GM21390 (cell line): ENCODE results near the gene NEGR1.
A peak's percentile ranks its signal among the peaks of the same experiment; 100 is the strongest.

Experiments
- ATAC-seq: cut with Tn5 transposase; IDR thresholded peaks from one replicate; pipeline ENCODE4 v1.9.1; 2021; ENCODE audit not compliant: unreplicated experiment

The NEGR1 gene

DNA sequence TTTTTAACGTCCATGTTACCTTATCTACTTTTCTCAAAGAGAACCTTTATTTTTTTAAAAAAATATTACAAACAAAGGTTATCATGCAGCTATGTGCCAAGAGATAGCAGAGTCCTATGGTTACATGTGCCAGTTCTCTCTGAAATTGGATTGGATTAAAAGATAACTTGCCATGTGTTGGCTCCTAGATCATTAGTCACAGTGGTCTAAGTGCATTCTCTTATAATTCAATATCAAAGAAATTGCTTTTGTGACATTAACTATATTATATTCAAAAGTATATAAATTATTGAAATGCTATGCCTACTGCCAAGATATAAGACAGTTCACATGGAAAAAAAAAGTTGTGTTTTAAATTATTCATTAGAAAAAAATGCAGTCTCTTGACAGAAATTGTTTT, 494.2 kb downstream of the NEGR1 start:
- ATAC-seq: no peak

DNA sequence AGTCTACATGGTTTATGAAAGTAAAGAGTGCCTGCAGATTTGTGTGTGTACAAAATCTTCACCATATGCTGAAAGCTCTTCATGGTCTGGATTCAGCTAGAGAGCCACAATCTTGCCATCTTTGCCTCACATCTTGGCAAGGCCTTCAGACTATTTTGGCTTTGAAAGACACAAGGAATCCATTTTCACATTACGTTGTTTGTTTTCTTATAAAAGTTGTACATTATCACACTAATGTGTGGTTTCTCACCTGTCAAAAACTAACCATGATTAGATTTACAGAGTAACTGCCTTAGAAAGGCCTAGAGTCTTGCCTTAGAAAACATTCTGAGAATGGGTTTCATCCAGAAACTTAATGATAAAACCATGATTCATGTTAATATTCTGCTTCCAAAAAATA, 494.6 kb downstream of the NEGR1 start:
- ATAC-seq: no peak

DNA sequence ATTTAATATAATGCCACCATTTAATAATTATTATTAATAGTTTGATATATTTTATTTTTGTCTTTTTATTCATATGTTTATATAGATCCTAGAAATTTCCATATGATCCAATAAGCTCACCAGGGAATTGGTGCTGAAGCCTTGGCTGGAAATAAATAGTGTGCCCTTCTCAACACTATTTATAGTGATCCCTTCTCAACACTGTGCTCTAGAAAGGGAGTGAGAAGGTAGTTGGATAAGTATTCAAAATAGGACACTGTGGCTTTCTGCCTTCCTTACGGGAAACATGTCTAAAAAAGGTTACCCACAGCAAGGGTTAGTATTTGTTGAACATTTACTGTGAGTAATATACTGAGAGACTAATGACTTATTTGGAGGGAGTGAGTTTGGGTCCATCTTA, 496.1 kb downstream of the NEGR1 start:
- ATAC-seq: no peak

- no peak for ATAC-seq
Observed at GRCh38 chr1:71785450-71785849, 496.9 kb downstream of the NEGR1 start.

DNA sequence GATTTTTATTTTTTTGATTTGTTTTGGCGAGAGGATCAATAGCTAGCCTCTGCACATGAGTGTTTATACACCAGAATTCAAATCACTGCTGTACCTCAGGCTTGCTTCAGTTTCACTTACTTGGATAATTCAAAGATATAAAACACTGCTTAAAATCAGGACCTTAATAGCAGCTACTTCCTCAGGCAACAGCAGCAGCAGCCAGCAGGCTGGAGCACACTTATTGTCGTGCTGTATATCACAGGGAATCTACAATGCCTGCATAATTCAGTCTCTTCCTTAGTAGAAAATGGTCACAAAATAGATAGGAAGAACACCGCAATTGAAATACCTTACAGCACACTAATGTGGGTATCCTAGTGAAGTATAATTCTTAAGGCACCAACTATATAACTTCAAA, 497.3 kb downstream of the NEGR1 start:
- ATAC-seq: no peak

GRCh38 chr1:71784241-71784640, 498.1 kb downstream of the NEGR1 start:
- ATAC-seq: no peak

- ATAC-seq: no peak
Observed at GRCh38 chr1:71783071-71783470, 499.3 kb downstream of the NEGR1 start.

GRCh38 chr1:71781450-71781849, 500.9 kb downstream of the NEGR1 start:
- no peak for ATAC-seq

DNA sequence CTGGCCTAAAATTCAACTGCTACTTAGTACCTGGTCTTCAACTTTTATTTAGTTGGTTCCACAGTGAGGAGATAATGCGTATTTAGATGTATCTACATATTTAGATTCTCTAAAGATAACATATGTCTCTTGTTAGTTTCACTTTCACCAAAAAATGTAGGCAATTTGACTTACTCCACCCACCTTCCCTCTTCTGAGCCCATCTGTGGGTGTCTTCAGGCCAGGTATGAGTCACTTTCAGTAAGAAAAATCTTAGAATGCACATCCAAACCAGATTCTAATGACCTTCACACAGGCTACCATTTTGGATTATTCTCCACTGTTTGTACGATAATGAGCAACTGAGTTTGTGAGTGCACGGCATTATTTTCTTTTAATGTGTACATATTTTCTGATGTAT, 501.7 kb downstream of the NEGR1 start:
- ATAC-seq: peak; percentile 72

GRCh38 chr1:71778940-71779339, 503.4 kb downstream of the NEGR1 start:
- ATAC-seq: no peak

- ATAC-seq: no peak
Observed at GRCh38 chr1:71777094-71777493, 505.2 kb downstream of the NEGR1 start.

DNA sequence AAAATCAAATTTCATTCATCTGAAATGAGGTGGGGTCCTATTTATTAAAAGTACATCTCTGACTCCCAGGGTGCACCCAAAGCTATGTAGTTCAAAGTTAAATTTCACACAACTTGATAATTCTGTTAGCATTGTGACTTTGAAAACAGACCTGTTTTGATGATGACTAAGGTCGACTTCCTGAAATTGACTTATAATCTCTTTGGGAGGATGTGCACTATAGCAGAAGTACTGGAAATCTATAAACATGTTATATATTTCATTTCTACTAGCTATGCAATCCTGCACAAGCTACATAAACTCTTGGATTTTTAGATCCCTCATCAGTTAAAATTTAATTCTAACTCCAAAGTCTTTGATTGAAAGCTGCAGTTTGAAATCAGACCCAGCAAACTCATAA, 507.6 kb downstream of the NEGR1 start:
- ATAC-seq: no peak

DNA sequence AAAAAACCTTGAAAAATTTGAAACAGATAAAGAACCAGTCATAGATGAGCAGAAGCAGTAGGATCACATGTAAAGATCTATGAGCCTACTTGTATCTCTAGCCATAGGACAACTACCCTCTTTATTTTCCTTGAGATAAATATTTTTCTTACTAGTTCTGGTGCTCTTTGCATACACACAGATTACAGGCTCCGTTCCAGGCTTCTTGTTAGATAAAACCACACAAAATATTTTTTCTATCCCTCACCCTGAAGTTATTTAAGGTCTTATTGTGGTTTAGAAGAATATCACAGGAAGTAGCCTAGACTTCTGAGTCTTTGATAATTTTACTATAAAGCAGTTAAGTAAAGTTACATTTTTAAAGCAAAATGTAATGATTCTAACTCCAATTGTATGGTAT, 512.2 kb downstream of the NEGR1 start:
- no peak for ATAC-seq

DNA sequence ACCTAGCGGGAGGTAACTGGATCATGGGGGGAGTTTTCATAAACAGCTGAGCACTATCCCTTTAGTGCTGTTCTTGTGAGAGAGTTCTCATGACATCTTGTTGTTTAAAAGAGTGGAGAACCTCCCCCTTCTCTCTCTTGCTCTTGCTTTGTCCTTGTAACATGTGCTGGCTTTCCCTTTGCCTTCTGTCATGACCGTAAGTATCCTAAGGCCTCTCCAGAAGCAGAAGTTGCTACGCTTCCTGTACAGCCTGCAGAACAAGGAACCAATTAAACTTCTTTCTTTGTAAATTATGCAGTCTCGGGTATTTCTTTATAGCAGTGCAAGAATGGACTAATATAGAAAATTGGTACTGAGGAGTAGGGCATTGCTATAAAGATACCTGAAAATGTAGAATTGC, 515.6 kb downstream of the NEGR1 start:
- no peak for ATAC-seq

DNA sequence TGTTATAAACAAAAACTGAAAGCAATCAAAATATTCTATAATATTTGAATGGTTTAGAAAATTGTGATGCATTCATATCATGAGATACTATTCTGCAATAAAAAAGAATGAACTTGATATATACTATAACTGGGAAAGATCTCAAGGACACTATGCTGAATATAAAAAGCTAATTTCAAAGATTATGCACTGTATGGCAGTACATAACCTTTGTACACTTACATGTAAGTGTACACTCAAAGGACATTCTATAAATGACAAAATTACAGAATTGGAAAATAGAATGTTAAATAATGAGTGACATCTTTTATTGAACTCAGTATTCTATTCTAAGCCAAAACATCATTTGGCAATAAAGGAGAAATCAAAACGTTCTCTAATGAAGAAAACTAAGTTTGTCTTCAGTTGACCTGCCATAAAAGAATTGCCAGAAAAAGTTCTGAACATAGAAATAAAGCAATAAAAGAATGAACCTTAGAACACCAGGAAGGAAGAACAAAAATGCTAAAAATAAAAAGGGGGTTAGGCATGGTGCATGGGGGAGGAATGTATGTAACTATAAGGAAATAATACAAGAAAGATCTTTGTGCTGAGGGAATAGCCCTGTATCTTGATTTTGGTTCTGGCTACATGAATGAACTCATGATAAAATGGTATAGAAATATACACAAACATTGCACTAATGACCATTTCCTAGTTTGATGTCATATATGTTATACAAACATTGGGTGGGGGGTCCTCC, 519.7 kb downstream of the NEGR1 start:
- ATAC-seq: no peak

- no peak for ATAC-seq
Observed at GRCh38 chr1:71755441-71755840, 526.9 kb downstream of the NEGR1 start.

DNA sequence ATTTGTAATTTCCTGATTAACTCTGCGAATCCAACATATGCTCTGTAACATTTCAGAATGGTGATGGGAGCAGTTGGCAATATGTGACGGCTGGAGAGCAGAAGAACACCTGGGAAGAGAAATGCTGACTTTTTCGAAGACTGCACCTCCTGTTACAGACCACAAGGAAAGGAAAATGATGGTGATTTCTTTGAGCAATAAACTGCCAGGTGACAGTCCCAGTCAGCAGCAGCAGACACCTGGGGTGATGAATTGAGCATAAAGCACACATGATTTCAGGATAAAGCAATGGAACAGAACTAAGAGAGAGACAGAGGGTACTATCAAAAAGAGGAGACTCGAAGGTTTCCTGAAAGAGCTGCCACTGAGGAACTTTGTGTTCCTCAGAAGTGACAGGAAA, 528.6 kb downstream of the NEGR1 start:
- ATAC-seq: no peak

GRCh38 chr1:71745326-71745725, 537.0 kb downstream of the NEGR1 start:
- ATAC-seq: no peak

GRCh38 chr1:71743862-71744261, 538.5 kb downstream of the NEGR1 start:
- no peak for ATAC-seq

DNA sequence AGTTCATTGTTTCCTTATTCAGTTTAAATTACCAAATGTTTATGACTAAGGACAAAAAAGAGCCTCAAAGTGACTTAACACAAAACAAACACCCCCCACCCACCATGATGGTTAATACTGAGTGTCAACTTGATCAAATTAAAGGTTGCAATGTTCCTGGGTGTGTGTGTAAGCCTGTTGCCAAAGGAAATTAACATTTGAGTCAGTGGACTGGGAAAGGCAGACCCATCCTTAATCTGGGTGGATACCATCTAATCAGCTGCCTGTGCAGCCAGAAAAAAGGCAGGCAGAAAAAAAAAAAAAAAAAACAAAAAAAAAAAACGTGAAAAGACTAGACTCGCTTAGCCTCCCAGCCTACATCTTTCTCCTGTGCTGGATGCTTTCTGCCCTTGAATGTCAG, 543.4 kb downstream of the NEGR1 start:
- no peak for ATAC-seq

- ATAC-seq: no peak
Observed at GRCh38 chr1:71738256-71738655, 544.1 kb downstream of the NEGR1 start.

- ATAC-seq: no peak
Observed at GRCh38 chr1:71737768-71738167, 544.6 kb downstream of the NEGR1 start.

- no peak for ATAC-seq
Observed at GRCh38 chr1:71733121-71733520, 549.2 kb downstream of the NEGR1 start.
